IPS-NIHi7 (cell line): ENCODE data around the gene SC5D.

Source experiments
- DNase-seq: peaks from one replicate; pipeline ENCODE4 v3.0.0; 2012; ENCODE audit warnings: mixed read lengths; ENCODE audit errors: extremely low spot score

The SC5D gene

DNA sequence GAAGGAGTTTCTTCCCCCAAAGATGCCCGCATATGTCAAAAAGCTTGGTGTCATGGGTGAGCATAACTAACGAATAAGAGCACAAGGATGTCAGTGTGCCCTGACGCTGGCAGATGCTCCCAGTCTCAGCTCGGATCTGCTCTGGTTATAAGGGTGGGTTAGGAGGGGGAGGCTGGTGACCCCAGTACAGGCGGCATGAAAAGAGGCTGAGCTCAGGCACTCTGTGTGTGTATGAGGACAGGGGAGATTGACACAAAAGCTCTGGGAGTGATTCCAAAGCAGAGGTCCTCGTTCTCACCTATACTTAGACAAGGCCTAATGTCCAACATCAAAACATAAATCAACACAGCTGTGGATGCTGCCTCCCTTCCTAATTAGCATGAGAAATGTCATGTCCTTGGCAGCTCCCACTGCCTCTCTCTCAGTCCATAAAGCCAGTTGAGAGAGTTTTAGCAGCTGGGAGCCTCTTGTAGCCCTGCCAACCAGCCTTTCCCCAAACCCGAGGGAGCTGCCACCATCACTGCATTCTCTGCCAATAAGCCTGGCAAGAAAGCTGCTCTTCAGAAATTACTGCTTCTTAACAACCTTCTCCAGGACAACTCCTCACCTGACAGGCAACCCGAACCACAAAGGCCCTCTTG lies 59.8 kb downstream of the SC5D start:
- no peak for DNase-seq

- DNase-seq, result no peak
Observed at GRCh38 chr11:121354192-121354591, 61.6 kb downstream of the SC5D start.

- no peak for DNase-seq
Observed at GRCh38 chr11:121356357-121356756, 63.8 kb downstream of the SC5D start.
